Measurements from ENCODE around the gene MSX1.

GRCh38 chr4:4842476-4843441 is 16.7 kb upstream of the MSX1 start:
- TF ChIP-seq SIN3A (IDR thresholded peaks at IDR 0.05; ENCODE audit: borderline replicate concordance, insufficient read depth, low read length) (no peak), TAF1 (IDR thresholded peaks at IDR 0.05; ENCODE audit: borderline replicate concordance, insufficient read depth, low read length) (no peak), REST (IDR thresholded peaks at IDR 0.05; ENCODE audit: insufficient read depth in 1 of 2, low read depth in 2 of 2, low read length in 2 of 2) (no peak), POLR2AphosphoS5 (IDR thresholded peaks at IDR 0.05; ENCODE audit: low read depth, low read length) (no peak)

Measured in PFSK-1 (cell line).